GM13977 (cell line): ENCODE measurements around the gene OMA1.
"Not testable (repeated sequence)": the region's sequence is repeated elsewhere in the genome, so short reads cannot be mapped to it uniquely, and the experiment has no call there.

Experiments
- DNase-seq: peaks from one replicate; pipeline ENCODE4 v3.0.0; 2012; ENCODE audit warnings: low spot score
- CTCF ChIP-seq: IDR thresholded peaks from 2 replicates; pipeline ENCODE4 v1.5.1; 2012; ENCODE audit warnings: mild to moderate bottlenecking, control low read depth; ENCODE audit not compliant: insufficient read depth; ENCODE audit errors: extremely low read depth, missing control alignments
- in situ Hi-C: fragments of 300-500 bp; cut with MboI; formaldehyde crosslinking; loops from one replicate; pipeline ENCODE4 v1.12.0; 2022; ENCODE audit warnings: low sequenced_read_pairs, low pct_unique_long_range_greater_than_20kb, mixed read lengths, inconsistent platforms; ENCODE audit not compliant: unreplicated experiment

OMA1 gene

GRCh38 chr1:58508629-58509028 lies 37.9 kb downstream of the OMA1 start:
- no peak for DNase-seq
- in situ Hi-C loops, result loop anchor here (25.0 kb wide), 1 partner anchor 1254 kb away; no protein-coding TSS in a partner anchor
- TF ChIP-seq CTCF, result no peak

- DNase-seq, result no peak
- no peak for TF ChIP-seq CTCF
- in situ Hi-C loops, result loop anchor here (25.0 kb wide), 1 partner anchor 1257 kb away; no protein-coding TSS in a partner anchor
Measured at GRCh38 chr1:58505286-58505685, 41.2 kb downstream of the OMA1 start.

- no peak for DNase-seq
- in situ Hi-C loops, result loop anchor here (25.0 kb wide), 1 partner anchor 1260 kb away; no protein-coding TSS in a partner anchor
- no peak for TF ChIP-seq CTCF
Measured at GRCh38 chr1:58502519-58502918, 44.0 kb downstream of the OMA1 start.

GRCh38 chr1:58500043-58500442 lies 46.5 kb downstream of the OMA1 start:
- in situ Hi-C loops, result loop anchor here (25.0 kb wide), 1 partner anchor 1262 kb away; no protein-coding TSS in a partner anchor
- DNase-seq, result no peak
- TF ChIP-seq CTCF, result no peak

GRCh38 chr1:58497499-58497898 lies 49.0 kb downstream of the OMA1 start:
- TF ChIP-seq CTCF, result no peak
- no peak for DNase-seq
- in situ Hi-C loops, result no loop called here

GRCh38 chr1:58496042-58496441 lies 50.5 kb downstream of the OMA1 start:
- TF ChIP-seq CTCF, result no peak
- in situ Hi-C loops, result no loop called here
- DNase-seq, result no peak

GRCh38 chr1:58488914-58489313 lies 57.6 kb downstream of the OMA1 start:
- in situ Hi-C loops, result not testable (repeated sequence)

More at GRCh38 chr1:58488914-58489313, 57.6 kb downstream of the OMA1 start:
- not testable (repeated sequence) for DNase-seq
